ENCODE results near the gene MED13L.
"Not testable (repeated sequence)": the region's sequence is repeated elsewhere in the genome, so short reads cannot be mapped to it uniquely, and the experiment has no call there.

MED13L gene

DNA sequence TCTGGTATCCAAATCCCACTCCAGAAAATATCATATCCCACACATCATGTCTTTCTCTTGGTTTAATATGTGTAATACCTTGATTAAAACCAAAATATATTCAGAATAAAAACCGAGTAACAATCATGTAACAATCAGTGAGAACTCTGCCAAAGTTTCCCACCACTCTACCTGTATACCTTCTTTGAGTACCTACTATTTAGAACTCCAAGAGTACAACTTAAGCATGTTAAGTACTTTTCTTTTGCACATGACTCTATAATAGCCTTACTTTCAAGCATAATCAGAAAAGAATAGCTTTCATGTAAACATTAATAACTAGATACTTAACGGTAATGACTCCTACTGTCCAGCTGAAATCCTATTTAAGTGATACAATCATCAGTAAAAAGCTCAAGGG is 223.2 kb downstream of the MED13L start:
- Mint-ChIP-seq H3K4me3 (no peak overlapping the region), H3K36me3 (ENCODE audit: low read depth) (no peaks in the 10 kb centered on the region), H3K4me1 (ENCODE audit: low read depth) (peaks cover 30% of the 10 kb centered on the region), H3K27ac (no peak overlapping the region), H3K27me3 (ENCODE audit: low read depth) (no peaks in the 10 kb centered on the region), H3K9me3 (no peaks in the 10 kb centered on the region)
- no peak for DNase-seq (ENCODE audit: low spot score)

DNA sequence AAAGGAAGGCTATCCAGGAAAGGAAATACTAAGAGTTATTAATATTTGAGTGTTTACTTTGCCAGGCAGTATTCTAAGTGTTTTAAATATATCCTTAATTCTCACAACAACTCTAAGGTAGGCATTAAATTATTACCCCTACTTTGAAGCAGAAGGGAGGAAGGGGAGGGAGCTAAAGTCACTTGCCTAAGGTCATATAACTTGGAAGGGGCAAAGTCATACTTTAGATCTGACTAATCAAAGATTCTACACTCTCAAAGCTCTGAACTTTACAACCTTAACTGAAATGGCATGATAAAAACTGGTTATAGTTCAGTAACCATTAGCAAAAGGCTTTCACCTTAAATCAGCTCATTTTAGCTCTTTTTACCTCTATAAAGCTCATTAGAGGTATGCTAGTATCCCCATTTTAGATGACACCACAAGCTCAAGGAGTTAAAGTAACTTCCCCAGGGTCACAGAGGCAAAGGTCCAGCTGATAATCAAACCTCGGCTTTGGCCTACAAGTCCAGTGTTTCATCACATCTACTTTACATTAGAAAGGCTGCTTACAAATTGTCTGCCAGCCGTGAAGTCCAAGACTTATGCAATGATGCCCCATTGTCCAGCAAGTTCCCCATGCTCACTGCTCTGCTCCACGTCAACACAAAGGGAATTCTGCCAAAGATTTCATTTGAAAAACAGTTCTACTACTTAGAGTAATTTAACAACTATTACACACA is 223.9 kb downstream of the MED13L start:
- Mint-ChIP-seq H3K4me3 (no peak overlapping the region), H3K36me3 (ENCODE audit: low read depth) (no peaks in the 10 kb centered on the region), H3K27ac (no peak overlapping the region), H3K4me1 (ENCODE audit: low read depth) (peaks cover 30% of the 10 kb centered on the region), H3K27me3 (ENCODE audit: low read depth) (no peaks in the 10 kb centered on the region), H3K9me3 (no peaks in the 10 kb centered on the region)
- DNase-seq (ENCODE audit: low spot score), result no peak

DNA sequence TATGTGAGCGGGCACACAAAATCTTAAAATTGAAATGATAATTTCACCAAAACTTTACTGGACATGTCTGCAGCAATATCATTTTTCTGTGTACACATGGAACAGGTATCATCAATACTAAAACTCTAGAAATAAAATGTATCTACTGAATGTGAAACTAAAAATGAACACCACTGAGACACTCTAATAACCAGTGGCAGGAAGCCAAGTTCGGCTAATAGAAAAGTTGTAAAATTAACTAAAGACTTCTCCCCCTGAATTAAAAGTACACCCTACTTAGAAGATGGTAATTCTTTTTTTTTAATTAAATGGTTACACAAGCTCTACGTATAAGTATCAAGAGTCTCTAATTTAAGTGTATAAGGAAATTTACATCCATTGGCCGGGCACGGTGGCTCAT is 227.2 kb downstream of the MED13L start:
- Mint-ChIP-seq H3K4me1 (ENCODE audit: low read depth) (peaks cover 15% of the 10 kb centered on the region), H3K27me3 (ENCODE audit: low read depth) (no peaks in the 10 kb centered on the region), H3K9me3 (no peaks in the 10 kb centered on the region), H3K4me3 (no peak overlapping the region), H3K36me3 (ENCODE audit: low read depth) (no peaks in the 10 kb centered on the region), H3K27ac (no peak overlapping the region)
- DNase-seq (ENCODE audit: low spot score), result no peak

DNA sequence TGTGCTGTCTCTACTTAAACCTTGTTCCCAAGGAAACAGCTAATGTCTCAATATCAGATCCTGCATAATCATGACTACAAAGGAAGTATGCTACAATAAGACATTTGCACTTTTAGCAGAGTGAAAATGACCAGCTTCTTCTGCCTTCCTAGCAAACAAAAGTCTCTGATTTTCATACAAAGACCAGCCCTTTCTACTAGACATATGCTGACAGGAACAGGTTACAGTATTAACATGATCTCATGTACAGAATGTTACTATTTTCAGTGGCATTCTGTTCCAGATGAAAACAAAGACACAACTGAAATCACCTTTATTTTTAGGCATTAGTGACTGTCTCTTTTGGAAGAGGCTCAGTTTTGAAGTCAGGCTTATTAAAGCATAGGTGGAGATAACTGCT is 228.6 kb downstream of the MED13L start:
- H3K27ac Mint-ChIP-seq, result no peak overlapping the region
- H3K4me3 Mint-ChIP-seq, result no peak overlapping the region
- H3K27me3 Mint-ChIP-seq (ENCODE audit: low read depth), result no peaks in the 10 kb centered on the region
- no peaks in the 10 kb centered on the region for H3K36me3 Mint-ChIP-seq (ENCODE audit: low read depth)
- H3K9me3 Mint-ChIP-seq, result no peaks in the 10 kb centered on the region
- peaks cover 14% of the 10 kb centered on the region for H3K4me1 Mint-ChIP-seq (ENCODE audit: low read depth)
- DNase-seq (ENCODE audit: low spot score), result no peak

DNA sequence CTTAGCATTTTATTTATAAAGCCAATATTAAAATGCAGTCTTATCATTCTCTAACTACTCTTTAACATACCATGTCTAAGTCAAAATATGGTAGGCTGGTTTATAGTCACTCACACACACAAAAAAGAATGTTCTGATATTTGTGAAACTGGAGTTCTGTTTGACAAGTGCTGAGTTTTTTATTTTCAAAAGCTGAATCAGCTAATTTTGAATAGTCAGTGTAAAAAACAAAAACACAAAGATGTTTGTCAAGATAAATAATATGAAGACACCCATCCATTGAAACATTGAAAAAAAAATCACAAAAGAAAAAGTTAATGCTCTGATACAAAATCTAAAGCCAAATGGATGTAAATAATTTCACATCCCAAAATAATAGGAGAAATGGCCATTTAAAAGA is 231.5 kb downstream of the MED13L start:
- peaks cover 13% of the 10 kb centered on the region for H3K4me1 Mint-ChIP-seq (ENCODE audit: low read depth)
- H3K27me3 Mint-ChIP-seq (ENCODE audit: low read depth), result no peaks in the 10 kb centered on the region
- no peaks in the 10 kb centered on the region for H3K36me3 Mint-ChIP-seq (ENCODE audit: low read depth)
- no peak overlapping the region for H3K4me3 Mint-ChIP-seq
- no peak for DNase-seq (ENCODE audit: low spot score)
- no peaks in the 10 kb centered on the region for H3K9me3 Mint-ChIP-seq
- no peak overlapping the region for H3K27ac Mint-ChIP-seq

DNA sequence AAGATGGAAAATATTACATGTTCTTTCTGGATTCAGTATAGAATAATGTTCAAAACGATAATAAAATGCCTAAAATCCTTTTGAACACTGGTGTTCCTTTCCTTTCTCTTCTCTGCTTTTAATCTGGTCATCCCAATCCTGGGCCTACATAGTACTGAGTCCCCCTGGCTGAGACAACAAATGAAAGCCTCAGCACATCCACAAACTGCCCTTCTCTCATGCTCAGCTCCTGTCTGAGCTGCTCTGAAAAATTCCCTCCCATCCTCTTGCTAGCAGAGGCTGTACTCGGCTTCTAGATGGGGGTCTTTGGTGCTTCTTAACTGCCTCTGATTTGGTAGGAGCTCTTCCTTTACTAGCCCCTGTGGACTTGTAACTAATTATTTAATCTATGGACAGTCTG is 232.3 kb downstream of the MED13L start:
- Mint-ChIP-seq H3K4me1 (ENCODE audit: low read depth) (peaks cover 11% of the 10 kb centered on the region), H3K27ac (no peak overlapping the region), H3K36me3 (ENCODE audit: low read depth) (no peaks in the 10 kb centered on the region)

DNA sequence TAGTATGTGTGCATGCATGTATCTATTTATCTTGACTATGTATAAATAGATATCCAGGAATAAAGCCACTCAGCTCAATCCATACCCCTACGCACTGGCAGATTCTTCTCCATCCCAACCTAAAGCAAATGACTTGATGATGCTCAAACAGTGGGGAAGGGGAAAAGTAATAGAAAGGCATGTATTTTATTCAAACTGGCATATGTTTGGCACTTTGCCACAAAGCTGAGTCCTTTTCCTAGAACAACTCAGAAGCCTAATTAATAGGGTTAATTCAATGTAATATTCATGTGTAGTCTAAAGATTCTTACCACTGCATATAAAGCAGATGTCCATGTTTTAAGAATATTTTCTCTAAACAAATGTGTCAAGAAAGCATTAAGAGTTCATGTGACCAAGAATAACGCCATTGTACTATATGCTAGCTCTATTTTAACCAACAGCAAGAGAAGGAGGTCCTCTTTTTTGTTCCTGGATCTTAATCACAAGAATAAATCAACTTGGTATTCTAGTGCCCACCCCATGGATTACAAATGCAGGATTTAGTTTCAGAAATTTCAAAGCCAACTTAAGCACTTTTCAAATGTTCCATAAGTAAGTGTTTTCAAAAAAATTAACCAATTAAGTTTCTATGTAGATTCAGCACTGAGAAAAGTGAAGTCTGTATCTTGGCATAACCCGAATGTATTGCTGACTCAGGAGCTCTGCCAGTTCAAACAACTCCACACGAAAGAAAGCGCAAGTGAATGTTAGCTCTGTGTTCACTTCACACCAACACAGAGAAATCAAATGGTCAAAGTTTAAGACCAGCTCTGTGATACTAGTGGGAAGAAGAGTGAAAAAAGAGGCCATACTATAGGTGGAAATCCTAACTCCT is 233.6 kb downstream of the MED13L start:
- Mint-ChIP-seq H3K4me1 (ENCODE audit: low read depth) (peaks cover 9% of the 10 kb centered on the region), H3K4me3 (no peak overlapping the region), H3K27ac (no peak overlapping the region), H3K9me3 (no peaks in the 10 kb centered on the region), H3K27me3 (ENCODE audit: low read depth) (no peaks in the 10 kb centered on the region), H3K36me3 (ENCODE audit: low read depth) (no peaks in the 10 kb centered on the region)
- DNase-seq (ENCODE audit: low spot score), result no peak

More for the DNA sequence above, 232.3 kb downstream of the MED13L start:
- no peak for DNase-seq (ENCODE audit: low spot score)
- Mint-ChIP-seq H3K27me3 (ENCODE audit: low read depth) (no peaks in the 10 kb centered on the region), H3K9me3 (no peaks in the 10 kb centered on the region), H3K4me3 (no peak overlapping the region)

DNA sequence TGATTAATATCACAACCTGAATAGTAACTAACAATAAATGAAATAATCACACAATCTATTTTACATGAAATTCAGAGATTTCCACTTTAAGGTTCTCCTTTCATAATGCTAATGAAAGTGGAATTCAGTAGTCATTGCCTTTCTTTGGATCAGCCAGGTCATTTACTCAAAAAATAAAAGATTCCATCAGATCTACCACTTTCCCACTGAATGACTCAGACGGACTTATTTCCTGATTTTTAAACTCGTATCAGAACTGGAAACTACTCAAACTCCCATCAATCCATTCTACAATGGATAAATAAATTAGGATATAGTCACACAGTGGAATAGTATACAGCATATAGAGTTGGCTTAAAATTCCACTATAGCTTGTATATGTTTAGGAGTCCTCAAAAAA is 237.1 kb downstream of the MED13L start:
- H3K9me3 Mint-ChIP-seq, result no peaks in the 10 kb centered on the region
- H3K4me1 Mint-ChIP-seq (ENCODE audit: low read depth), result peaks cover 9% of the 10 kb centered on the region
- no peak overlapping the region for H3K4me3 Mint-ChIP-seq
- no peaks in the 10 kb centered on the region for H3K36me3 Mint-ChIP-seq (ENCODE audit: low read depth)
- H3K27ac Mint-ChIP-seq, result no peak overlapping the region
- no peak for DNase-seq (ENCODE audit: low spot score)
- no peaks in the 10 kb centered on the region for H3K27me3 Mint-ChIP-seq (ENCODE audit: low read depth)

DNA sequence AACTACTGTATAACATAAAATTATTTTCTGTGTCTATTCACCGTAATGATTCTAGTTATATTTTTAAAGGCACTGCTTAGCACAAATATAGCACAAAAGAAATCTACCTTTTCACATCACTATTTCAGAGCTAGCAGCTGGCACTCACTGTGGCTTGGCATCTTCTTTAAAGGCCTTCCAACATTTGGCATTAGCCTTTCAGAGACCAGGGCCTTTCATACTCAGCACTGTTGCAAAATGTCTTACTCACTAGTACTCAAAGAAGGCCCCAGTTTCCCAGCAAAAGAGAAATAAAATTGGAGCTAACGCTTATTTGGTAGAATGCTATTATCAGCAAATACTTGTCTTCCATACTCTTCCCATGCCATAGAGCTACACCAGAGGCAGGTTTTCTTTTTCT is 238.4 kb downstream of the MED13L start:
- Mint-ChIP-seq H3K4me1 (ENCODE audit: low read depth) (peaks cover 5% of the 10 kb centered on the region), H3K9me3 (no peaks in the 10 kb centered on the region), H3K27ac (no peak overlapping the region), H3K27me3 (ENCODE audit: low read depth) (no peaks in the 10 kb centered on the region), H3K4me3 (no peak overlapping the region), H3K36me3 (ENCODE audit: low read depth) (no peaks in the 10 kb centered on the region)
- no peak for DNase-seq (ENCODE audit: low spot score)

DNA sequence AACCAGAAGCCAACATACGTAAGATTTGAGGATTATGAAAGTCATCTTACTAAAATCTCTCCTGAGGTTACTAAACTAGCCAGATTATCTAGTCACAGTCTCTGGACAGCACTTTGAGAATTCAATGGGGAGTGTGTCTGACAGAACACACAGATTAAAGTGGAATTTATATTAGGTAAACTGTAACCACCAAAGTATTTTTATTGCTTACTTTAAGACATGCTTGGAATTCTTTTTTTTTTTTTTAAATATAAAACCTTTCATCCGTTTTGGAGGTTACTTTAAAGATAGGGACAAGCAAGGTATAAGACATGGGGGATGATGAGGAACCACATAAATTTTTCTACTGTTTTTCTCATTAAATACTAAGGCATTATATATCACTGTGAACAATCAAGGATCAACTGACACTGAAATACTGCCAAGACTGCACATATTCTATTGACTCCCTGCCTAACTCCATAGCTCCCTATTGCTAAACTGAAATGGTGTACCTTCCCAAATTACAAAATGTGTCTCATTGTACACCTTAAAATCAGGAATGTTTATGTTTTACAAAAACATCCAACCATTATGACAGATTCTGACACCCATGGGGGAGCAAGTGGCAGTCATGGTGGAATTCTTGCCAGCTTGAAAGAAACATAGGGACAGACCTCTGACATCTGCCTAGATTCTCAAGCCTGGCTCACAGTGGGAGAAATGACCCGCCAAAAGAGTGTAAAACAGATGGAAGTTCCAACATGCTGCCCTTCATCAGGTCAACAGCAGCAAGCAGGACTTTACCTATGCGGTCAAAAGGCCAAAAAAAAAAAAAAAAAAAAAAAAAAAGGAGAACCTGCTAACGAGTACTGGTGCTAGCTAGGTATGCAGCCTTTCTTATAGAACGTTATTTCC is 239.3 kb downstream of the MED13L start:
- H3K4me1 Mint-ChIP-seq (ENCODE audit: low read depth), result peaks cover 5% of the 10 kb centered on the region
- H3K9me3 Mint-ChIP-seq, result no peaks in the 10 kb centered on the region
- H3K4me3 Mint-ChIP-seq, result no peak overlapping the region
- H3K27me3 Mint-ChIP-seq (ENCODE audit: low read depth), result no peaks in the 10 kb centered on the region
- H3K27ac Mint-ChIP-seq, result no peak overlapping the region
- no peak for DNase-seq (ENCODE audit: low spot score)
- H3K36me3 Mint-ChIP-seq (ENCODE audit: low read depth), result no peaks in the 10 kb centered on the region

DNA sequence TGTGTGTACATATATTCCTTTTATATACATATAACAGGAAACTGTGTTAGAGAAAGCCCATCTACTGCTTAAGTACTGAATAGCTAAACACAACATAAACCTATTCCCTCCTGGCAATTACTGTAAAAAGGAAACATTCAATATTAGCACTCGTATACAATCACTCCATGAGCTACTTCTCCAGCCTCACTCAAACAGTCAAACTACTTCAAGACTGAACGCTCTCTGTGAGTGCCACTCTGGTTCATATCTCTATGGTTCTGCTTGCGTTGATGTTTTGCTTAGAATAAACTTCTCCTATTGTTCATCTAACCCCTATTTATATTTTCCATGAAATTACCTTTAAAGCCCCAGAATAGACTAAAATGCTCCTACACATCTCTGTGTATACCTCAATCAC is 243.7 kb downstream of the MED13L start:
- peaks cover 1% of the 10 kb centered on the region for H3K36me3 Mint-ChIP-seq (ENCODE audit: low read depth)
- no peak overlapping the region for H3K27ac Mint-ChIP-seq
- peaks cover 12% of the 10 kb centered on the region for H3K9me3 Mint-ChIP-seq
- no peaks in the 10 kb centered on the region for H3K27me3 Mint-ChIP-seq (ENCODE audit: low read depth)
- H3K4me3 Mint-ChIP-seq, result no peak overlapping the region
- DNase-seq (ENCODE audit: low spot score), result no peak
- no peaks in the 10 kb centered on the region for H3K4me1 Mint-ChIP-seq (ENCODE audit: low read depth)

DNA sequence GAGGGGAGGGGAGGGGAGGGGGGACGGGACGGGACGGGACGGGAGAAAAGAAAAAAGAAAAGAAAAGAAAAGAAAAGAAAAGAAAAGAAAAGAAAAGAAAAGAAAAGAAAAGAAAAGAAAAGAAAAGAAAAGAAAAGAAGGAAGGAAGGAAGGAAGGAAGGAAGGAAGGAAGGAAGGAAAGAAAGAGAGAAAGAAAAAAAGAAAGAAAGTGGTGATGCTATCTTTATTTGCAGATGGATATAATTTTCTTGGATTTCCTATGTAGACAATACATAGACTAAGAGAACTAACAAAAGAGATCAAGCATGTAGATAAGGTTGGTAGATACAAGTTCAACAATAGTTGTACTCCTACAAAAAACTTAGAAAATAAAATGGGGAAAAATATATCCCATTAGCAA is 245.9 kb downstream of the MED13L start:
- DNase-seq (ENCODE audit: low spot score); H3K27me3 Mint-ChIP-seq (ENCODE audit: low read depth); H3K4me1 Mint-ChIP-seq (ENCODE audit: low read depth); H3K36me3 Mint-ChIP-seq (ENCODE audit: low read depth); H3K4me3 Mint-ChIP-seq; H3K27ac Mint-ChIP-seq: not testable (repeated sequence)
- H3K9me3 Mint-ChIP-seq, result peaks cover 12% of the 10 kb centered on the region

DNA sequence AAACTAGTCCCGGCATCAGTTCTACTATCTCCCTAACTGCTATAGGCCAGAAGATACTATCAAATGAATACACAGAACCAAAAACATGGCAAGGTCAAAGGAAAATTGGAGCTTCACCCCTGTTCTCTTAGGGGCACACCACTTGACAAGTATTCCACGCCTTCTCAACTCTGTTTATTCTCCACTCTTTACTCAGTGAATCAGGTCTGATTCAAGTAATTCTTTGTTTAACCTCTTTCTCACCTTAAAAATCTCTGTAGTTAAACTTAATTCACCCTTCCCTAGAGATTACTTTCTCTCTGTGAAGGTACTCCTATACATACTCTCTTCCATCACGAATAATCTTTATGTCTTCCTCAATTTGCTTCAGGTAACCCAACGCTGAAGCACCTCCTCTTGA is 248.9 kb downstream of the MED13L start:
- no peak for DNase-seq (ENCODE audit: low spot score)
- Mint-ChIP-seq H3K4me1 (ENCODE audit: low read depth) (peaks cover 4% of the 10 kb centered on the region), H3K4me3 (no peak overlapping the region)

DNA sequence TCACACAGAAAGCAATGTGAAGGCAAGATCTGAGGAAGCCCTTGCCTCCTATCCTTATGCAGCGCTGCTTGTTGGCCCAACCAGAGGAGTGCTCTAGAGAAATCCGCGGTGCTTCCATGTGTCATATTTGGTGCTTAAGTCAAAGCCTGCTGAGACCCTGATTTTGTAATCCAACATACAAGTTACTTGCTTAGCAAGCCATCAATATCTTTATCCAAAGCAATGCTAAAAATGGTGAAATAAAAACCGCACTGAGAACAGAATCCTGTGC is 250.0 kb downstream of the MED13L start:
- Mint-ChIP-seq H3K27ac (no peak overlapping the region), H3K36me3 (ENCODE audit: low read depth) (peaks cover 1% of the 10 kb centered on the region), H3K4me3 (no peak overlapping the region), H3K4me1 (ENCODE audit: low read depth) (peaks cover 4% of the 10 kb centered on the region), H3K27me3 (ENCODE audit: low read depth) (no peaks in the 10 kb centered on the region), H3K9me3 (peaks cover 12% of the 10 kb centered on the region)
- DNase-seq (ENCODE audit: low spot score), result no peak

More for the DNA sequence above, 248.9 kb downstream of the MED13L start:
- Mint-ChIP-seq H3K9me3 (peaks cover 12% of the 10 kb centered on the region), H3K27me3 (ENCODE audit: low read depth) (no peaks in the 10 kb centered on the region), H3K27ac (no peak overlapping the region), H3K36me3 (ENCODE audit: low read depth) (peaks cover 1% of the 10 kb centered on the region)
